Stimulated activated CD4-positive, alpha-beta T cell treated with anti-CD3 and anti-CD28 coated beads, Interleukin-1b, Interleukin-23, amount 100 ng/mL, for 24 hours (primary cell): ENCODE measurements around the gene ATP8B1.

Experiments
- DNase-seq, 4 experiments: peaks; one replicate each; pipeline ENCODE4 v3.0.0-alpha.2; 2020; ENCODE audit warnings: low read depth in 4 of 4, low spot score in 1 of 4

Gene ATP8B1

GRCh38 chr18:57794951-57795728 lies 8.0 kb downstream of the ATP8B1 start:
- DNase-seq: no peak

- DNase-seq: no peak
Observed at GRCh38 chr18:57793302-57793986, 9.7 kb downstream of the ATP8B1 start.

- DNase-seq: no peak
Observed at GRCh38 chr18:57792631-57793301, 10.3 kb downstream of the ATP8B1 start.

GRCh38 chr18:57791911-57792310 lies 11.2 kb downstream of the ATP8B1 start:
- no peak for DNase-seq

- no peak for DNase-seq
Observed at GRCh38 chr18:57791192-57791591, 11.9 kb downstream of the ATP8B1 start.

- DNase-seq: no peak
Observed at GRCh38 chr18:57790316-57790715, 12.8 kb downstream of the ATP8B1 start.

- no peak for DNase-seq
Observed at GRCh38 chr18:57789759-57790158, 13.4 kb downstream of the ATP8B1 start.

- no peak for DNase-seq
Observed at GRCh38 chr18:57789090-57789489, 14.0 kb downstream of the ATP8B1 start.

- no peak for DNase-seq
Observed at GRCh38 chr18:57787068-57787685, 15.9 kb downstream of the ATP8B1 start.

- DNase-seq: no peak
Observed at GRCh38 chr18:57785751-57786437, 17.2 kb downstream of the ATP8B1 start.

- DNase-seq: no peak
Observed at GRCh38 chr18:57784801-57785114, 18.4 kb downstream of the ATP8B1 start.

- no peak for DNase-seq
Observed at GRCh38 chr18:57784034-57784800, 18.9 kb downstream of the ATP8B1 start.

- no peak for DNase-seq
Observed at GRCh38 chr18:57782049-57782448, 21.1 kb downstream of the ATP8B1 start.

- DNase-seq: no peak
Observed at GRCh38 chr18:57780706-57781347, 22.3 kb downstream of the ATP8B1 start.

GRCh38 chr18:57780318-57780705 lies 22.8 kb downstream of the ATP8B1 start:
- no peak for DNase-seq

GRCh38 chr18:57776767-57777166 lies 26.3 kb downstream of the ATP8B1 start:
- DNase-seq: no peak

- DNase-seq: no peak
Observed at GRCh38 chr18:57776354-57776753, 26.8 kb downstream of the ATP8B1 start.

- DNase-seq: no peak
Observed at GRCh38 chr18:57775937-57776336, 27.2 kb downstream of the ATP8B1 start.

- DNase-seq: no peak
Observed at GRCh38 chr18:57772387-57772799, 30.7 kb downstream of the ATP8B1 start.

- DNase-seq: no peak
Observed at GRCh38 chr18:57771626-57772025, 31.5 kb downstream of the ATP8B1 start.
